Right cardiac atrium (tissue), 5 donors: ENCODE data around the gene ADAM19. TPM values are rescaled to one million over a fixed set of nuclear protein-coding genes. Genes with fewer than 3 reads are reported as not detected.

Experiments used
- ATAC-seq, 2 donors: fragments of 200-7000 bp; cut with Tn5 transposase; one replicate each; pipeline versions ENCODE4 v1.8.0 to v1.9.1; 2020; ENCODE audit warnings: moderate library complexity in 2 of 2, mild to moderate bottlenecking in 1 of 2
- DNase-seq, 3 donors: peaks; one replicate each; pipeline ENCODE4 v3.0.0-alpha.2; 2020
- H3K27ac ChIP-seq: one replicate; pipeline ENCODE4 v1.5.1; 2013; ENCODE audit warnings: mild to moderate bottlenecking, low read length, control low read depth, moderate library complexity
- H3K27me3 ChIP-seq: one replicate; pipeline ENCODE4 v1.6.1; 2013; ENCODE audit not compliant: control insufficient read depth, insufficient read depth
- H3K4me1 ChIP-seq: one replicate; pipeline ENCODE4 v1.6.1; 2013; ENCODE audit warnings: low read length; ENCODE audit not compliant: control insufficient read depth, insufficient read depth
- H3K4me3 ChIP-seq: one replicate; pipeline ENCODE4 v1.5.1; 2013; ENCODE audit warnings: low read length, control low read depth
- H3K9me3 ChIP-seq: one replicate; pipeline ENCODE4 v1.6.1; 2013; ENCODE audit warnings: low read length; ENCODE audit not compliant: control insufficient read depth
- WGBS: extraction: QIAGEN DNeasy Blood & Tissue Kit; methylation state at CpG from one replicate; pipeline ENCODE4 v1.1.7; 2013; 5-methylcytosine and 5-hydroxymethylcytosine counted together
- intact Hi-C, 4 donors: fragments of 100-400 bp; cut with DNase I; formaldehyde crosslinking; loops; one replicate each; pipeline versions ENCODE4 v1.11.0 to v1.14.0; 2022 to 2023
- polyA plus RNA-seq: library from polyadenylated mRNA; stranded (reverse); fragments of 200-250 nt; gene quantifications from one replicate; pipeline ENCODE4 v1.2.3, GENCODE V29; 2013
- total RNA-seq, 4 donors: library from RNA; stranded (reverse); fragmentation: NEBNext Ultra II Directional; extraction: Animal tissue kit (Norgen Biotek cat#: 25700); gene quantifications; one replicate each; pipeline ENCODE4 v1.2.1, GENCODE V29; 2021
- donor health status: healthy with polysubstance abuse.
- donor health status: DM: no; HTN: yes; CAD: no.
- donor health status: DM: no; HTN: no; CAD: no.
- donor health status: DM: no; HTN: yes; CAD: no; lungs with severe emphysema.
- donor health status: DM: yes; HTN: yes; CAD: no.

Gene ADAM19
- total and polyA plus RNA-seq, 5 donors: 10.5 to 60.2 (median 24.0) TPM

DNA sequence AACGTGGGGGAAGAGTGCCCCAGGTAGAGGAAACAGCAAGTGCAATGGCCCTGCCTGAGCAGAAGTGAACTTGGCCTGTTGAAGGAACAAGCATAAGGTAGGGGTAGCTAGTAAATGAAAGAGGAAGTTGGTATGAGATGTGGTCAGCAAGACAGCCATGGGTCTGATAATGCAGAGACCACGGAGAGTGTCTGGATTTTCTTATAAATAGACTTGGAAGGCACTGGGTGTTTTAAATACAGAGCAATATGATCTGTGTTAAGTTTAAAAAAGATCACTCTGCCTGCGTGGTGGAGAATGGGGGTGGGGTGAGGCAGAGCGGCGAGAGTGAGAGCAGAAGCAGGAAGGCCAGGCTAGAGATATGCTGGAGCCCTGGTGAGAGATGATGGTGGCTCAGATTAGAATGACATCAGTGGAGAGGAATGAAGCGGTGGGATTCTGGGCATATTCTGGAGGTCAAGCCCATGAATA is 4.2 kb downstream of the ADAM19 start:
- ATAC-seq: peak; percentile 22 to 38
- no peaks in the 10 kb centered on the region for H3K9me3 ChIP-seq
- no peak overlapping the region for H3K4me3 ChIP-seq
- peaks cover 9% of the 10 kb centered on the region for H3K4me1 ChIP-seq
- intact Hi-C loops: loop anchor here in 2 of 4 donors (10.0 kb wide), 2 partner anchors 47 to 57 kb away; no protein-coding TSS in a partner anchor
- peak overlapping the region; percentile 68 for H3K27ac ChIP-seq
- no peaks in the 10 kb centered on the region for H3K27me3 ChIP-seq
- peak in 2 of 3 donors; percentile 70 to 76 for DNase-seq
- WGBS: 22% methylated on average over 6 of the region's 6 CpGs

DNA sequence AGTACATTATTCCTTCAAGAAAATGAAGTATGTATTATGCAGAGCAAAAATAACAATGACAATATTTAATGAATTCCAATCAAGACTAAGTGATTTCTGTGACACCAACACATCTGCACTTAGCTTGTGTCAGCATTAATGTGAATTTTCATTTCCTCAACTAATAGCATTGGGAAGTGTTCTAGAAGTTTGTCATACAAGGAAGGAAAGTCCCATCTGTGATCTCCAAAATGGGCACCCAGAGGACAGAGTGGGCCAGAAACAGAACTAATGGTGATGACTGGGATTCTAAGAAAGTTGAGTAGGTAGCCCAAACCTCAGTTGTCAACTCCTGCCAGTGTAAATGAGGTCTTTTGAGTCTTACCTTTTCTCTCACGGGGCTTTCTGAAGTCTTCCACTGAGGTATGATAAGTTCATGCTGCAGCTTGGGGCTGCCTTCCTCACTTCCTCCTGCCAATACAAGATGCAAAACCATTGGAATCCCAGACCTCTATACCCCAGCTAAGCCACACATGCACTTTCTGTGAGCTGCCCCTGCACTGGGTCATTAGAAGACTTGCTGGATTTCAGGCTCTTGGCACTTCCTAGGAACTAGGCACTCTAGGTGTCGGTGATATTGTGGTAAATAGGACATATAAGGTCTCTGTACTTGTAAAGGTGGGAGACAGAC is 4.9 kb downstream of the ADAM19 start:
- Histone ChIP-seq H3K4me3 (no peak overlapping the region), H3K4me1 (peaks cover 9% of the 10 kb centered on the region), H3K27ac (peak overlapping the region; percentile 68), H3K9me3 (no peaks in the 10 kb centered on the region), H3K27me3 (no peaks in the 10 kb centered on the region)
- DNase-seq: no peak
- intact Hi-C loops: loop anchor here in 2 of 4 donors (10.0 kb wide), 2 partner anchors 46 to 56 kb away; no protein-coding TSS in a partner anchor
- WGBS: 60% methylated on average over 2 of the region's 2 CpGs
- no peak for ATAC-seq

DNA sequence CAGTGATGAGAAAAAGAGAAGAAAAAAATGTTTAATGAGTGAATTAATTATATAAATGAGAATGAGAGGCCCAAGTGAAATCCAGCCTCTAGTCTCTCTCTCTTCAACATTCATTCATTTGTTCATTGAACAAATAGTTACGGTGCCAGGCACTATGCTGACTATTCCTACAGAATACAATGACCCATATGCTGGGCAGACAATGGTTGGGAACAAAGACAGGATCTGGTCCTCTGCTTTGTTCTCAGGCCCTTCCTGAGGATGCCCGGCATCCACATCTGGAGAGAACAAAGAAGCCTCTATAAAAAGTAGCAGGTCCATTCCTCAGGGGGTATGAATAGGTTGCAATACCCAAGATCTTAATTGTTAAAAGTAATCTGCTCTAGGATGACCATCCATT is 6.9 kb downstream of the ADAM19 start:
- H3K9me3 ChIP-seq: no peaks in the 10 kb centered on the region
- DNase-seq (no peak), ATAC-seq (no peak)
- H3K4me1 ChIP-seq: peaks cover 15% of the 10 kb centered on the region
- whole genome bisulfite sequencing: 52% methylated on average over 2 of the region's 2 CpGs
- intact Hi-C loops: no loop called here
- no peaks in the 10 kb centered on the region for H3K27me3 ChIP-seq
- no peak overlapping the region for H3K27ac ChIP-seq
- H3K4me3 ChIP-seq: no peak overlapping the region

DNA sequence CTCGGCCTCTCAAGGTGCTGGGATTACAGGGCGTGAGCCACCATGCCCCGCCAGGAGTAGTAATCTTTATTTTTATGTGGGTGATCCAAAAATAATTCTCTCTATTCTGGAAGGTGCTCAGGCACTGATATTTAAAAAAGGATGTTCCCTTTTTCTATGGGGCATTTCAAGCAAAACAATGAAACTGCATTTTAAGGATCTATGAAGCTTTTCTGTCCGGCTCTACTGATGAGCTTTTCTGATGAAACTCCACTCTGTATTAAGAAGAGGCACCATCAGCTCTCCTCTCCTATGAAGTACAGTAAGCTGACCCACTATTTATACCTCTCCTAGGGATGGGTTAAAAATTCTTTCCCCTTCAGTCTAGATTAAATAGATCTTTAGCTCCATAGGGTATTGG is 7.4 kb downstream of the ADAM19 start:
- Histone ChIP-seq H3K27me3 (no peaks in the 10 kb centered on the region), H3K9me3 (no peaks in the 10 kb centered on the region), H3K4me1 (peaks cover 18% of the 10 kb centered on the region), H3K27ac (no peak overlapping the region), H3K4me3 (no peak overlapping the region)
- 86% methylated on average over 4 of the region's 4 CpGs for WGBS
- intact Hi-C loops: no loop called here
- DNase-seq (no peak), ATAC-seq (no peak)

DNA sequence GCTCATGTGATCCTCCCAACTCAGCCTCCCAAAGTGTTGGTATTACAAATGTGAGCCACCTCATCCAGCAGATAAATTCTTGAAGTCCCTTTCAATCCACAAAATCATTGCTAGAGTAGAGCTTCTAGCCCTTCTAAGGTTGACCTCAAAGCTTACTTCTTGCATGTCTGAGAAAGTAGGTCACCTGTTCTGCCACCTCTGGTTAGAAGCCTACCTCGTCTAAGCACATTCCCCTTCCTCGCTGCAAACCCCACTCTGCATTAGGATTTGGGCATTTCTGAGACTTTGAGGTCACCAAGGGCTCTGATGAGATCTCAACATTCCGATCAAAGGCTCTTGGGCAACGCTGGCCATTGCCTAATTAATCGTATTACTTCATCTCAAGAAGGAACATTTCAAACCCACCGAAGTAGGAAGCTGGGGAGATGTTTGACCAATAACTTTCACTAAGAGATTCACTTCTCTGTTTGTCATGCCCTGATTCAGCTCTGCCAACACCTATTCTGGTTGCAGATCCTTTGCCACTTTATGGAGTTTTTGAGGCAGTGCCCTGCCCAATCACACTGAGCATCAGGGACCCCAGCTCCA is 8.6 kb downstream of the ADAM19 start:
- Histone ChIP-seq H3K4me3 (no peak overlapping the region), H3K27me3 (no peaks in the 10 kb centered on the region), H3K4me1 (peaks cover 26% of the 10 kb centered on the region), H3K27ac (no peak overlapping the region), H3K9me3 (no peaks in the 10 kb centered on the region)
- DNase-seq (no peak), ATAC-seq (no peak)
- 77% methylated on average over 6 of the region's 6 CpGs for WGBS
- intact Hi-C loops: no loop called here

DNA sequence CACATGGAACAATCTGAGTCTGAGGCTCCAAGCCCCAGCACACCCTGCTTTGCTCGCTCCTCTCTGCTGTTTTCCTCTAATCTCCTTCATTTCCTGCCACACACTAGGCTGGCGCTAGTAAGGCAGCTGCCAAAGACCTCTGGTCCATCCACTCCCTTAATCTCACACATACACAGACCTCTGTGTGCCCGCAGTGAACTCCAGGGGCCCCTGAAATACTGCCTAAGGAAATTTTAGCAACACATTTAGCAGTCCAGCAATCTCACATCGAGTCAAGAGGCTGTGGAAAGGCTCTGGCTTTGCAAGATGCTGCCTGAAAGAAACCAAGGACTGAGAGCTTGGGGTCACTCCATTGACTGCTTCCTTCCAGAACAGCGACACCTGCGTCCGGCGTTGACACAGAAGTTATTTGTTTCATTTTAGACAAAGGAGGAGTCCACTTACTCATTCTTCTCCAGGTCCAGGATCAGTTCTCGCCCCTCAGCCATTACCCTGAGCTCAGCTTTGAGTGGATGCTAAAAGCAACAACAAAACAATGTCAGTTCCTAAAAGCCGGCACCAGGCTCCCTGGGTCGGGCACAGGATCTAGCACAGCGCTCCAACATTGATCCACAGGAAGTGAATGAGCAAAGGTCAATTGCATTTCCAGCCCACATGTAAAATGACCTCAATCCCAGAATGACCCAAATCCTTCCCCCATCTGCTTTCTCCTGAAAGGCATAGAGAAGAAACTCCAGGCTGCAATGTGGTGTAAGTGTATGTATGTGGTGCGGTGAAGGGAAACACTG is 11.5 kb downstream of the ADAM19 start:
- H3K27ac ChIP-seq: peak overlapping the region; percentile 93
- no peak overlapping the region for H3K4me3 ChIP-seq
- 24% methylated on average over 13 of the region's 13 CpGs for WGBS
- ATAC-seq (peak; percentile 57 to 62), DNase-seq (peak; percentile 42 to 70 (median 69))
- peaks cover 23% of the 10 kb centered on the region for H3K4me1 ChIP-seq
- no peaks in the 10 kb centered on the region for H3K27me3 ChIP-seq
- H3K9me3 ChIP-seq: no peaks in the 10 kb centered on the region
- intact Hi-C loops: loop anchor here in 2 of 4 donors (2.0 to 5.0 kb wide), 2 partner anchors 42 to 51 kb away; no protein-coding TSS in a partner anchor

DNA sequence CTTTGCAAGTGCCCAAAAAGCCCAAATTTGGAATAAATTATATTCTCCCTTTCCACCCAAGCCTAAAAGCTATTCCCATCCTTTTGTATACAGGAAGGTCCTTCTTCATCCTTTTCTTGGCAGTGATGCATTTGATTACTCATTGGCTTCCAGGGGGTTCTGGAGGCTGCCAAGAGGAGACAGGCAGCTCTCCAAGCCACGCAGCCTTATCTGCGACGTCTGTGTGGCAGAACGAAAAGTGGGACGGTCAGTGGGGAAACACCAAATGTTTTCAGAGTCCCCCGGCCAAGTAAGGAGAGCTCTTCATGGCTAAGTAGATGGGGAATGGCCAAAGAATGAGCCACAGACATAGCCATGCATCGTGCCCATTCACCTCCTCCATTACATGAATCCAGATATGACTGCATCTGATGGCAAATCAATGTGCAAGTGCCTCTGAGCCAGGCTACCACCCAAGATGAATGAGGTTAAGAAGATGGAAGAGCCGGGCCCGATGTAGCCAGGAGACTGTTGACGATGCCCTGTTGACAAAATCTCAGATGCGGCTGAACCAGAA is 12.1 kb downstream of the ADAM19 start:
- peak; percentile 67 to 79 for ATAC-seq
- peaks cover 23% of the 10 kb centered on the region for H3K4me1 ChIP-seq
- intact Hi-C loops: loop anchor here in 2 of 4 donors (2.0 to 5.0 kb wide), 2 partner anchors 41 to 51 kb away; no protein-coding TSS in a partner anchor
- peak; percentile 78 to 84 (median 80) for DNase-seq
- no peak overlapping the region for H3K4me3 ChIP-seq
- H3K27ac ChIP-seq: peak overlapping the region; percentile 93
- WGBS: 17% methylated on average over 11 of the region's 11 CpGs
- no peaks in the 10 kb centered on the region for H3K9me3 ChIP-seq
- no peaks in the 10 kb centered on the region for H3K27me3 ChIP-seq

DNA sequence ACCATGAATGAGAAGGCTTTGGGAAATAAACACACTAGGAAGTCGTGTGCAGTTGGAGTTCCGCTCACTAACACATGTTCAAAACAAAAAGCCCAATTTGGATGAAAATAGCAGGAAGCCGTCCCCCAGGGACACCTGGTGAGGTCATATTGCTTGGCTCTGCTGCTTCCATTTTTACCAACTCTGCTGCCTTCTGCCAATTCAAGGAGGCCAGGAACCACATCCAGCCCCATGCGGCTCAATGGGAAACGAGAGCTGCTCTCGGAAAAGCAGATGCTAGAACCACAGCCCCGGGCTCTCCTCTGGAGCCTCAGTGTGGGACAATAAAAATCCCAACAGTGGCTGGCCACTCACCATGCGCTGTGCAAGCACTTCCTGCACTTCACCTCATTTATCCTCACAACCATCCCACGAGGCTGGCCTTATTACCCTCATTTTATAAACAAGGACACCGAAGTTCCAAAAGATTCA is 13.4 kb downstream of the ADAM19 start:
- DNase-seq (peak; percentile 77 to 88 (median 83)), ATAC-seq (peak; percentile 23 to 60)
- no peaks in the 10 kb centered on the region for H3K9me3 ChIP-seq
- no peaks in the 10 kb centered on the region for H3K27me3 ChIP-seq
- H3K4me1 ChIP-seq: peaks cover 23% of the 10 kb centered on the region
- no peak overlapping the region for H3K4me3 ChIP-seq
- peak overlapping the region; percentile 89 for H3K27ac ChIP-seq
- intact Hi-C loops: loop anchor here in 2 of 4 donors (2.0 to 5.0 kb wide), 2 partner anchors 40 to 49 kb away; no protein-coding TSS in a partner anchor
- WGBS: 30% methylated on average over 10 of the region's 10 CpGs

DNA sequence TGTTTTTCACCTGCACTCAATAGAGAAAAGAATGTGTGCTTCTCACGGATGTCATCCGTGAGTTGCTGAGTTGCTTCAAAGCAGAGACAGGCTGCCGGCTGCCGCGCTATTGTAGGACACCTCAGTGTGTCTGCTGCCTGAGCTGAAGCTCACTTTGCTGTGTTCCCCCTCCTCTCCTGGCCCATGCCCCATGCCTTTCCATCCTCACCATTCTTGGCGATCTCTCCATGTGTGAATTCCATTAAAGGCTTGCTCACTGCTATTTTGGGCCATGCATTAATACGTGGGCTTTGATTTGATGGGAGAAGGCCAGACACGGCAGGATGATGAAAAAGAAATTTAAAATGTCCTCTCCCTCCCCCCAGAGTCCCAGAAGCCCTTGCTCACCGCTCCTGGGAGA is 14.5 kb downstream of the ADAM19 start:
- ATAC-seq (peak; percentile 53 to 64), DNase-seq (peak; percentile 44 to 71 (median 68))
- intact Hi-C loops: loop anchor here in 1 of 4 donors (5.0 kb wide), 1 partner anchor 39 kb away; no protein-coding TSS in a partner anchor
- H3K27me3 ChIP-seq: no peaks in the 10 kb centered on the region
- 37% methylated on average over 9 of the region's 9 CpGs for WGBS
- no peaks in the 10 kb centered on the region for H3K9me3 ChIP-seq
- no peak overlapping the region for H3K4me3 ChIP-seq
- peaks cover 23% of the 10 kb centered on the region for H3K4me1 ChIP-seq
- H3K27ac ChIP-seq: peak overlapping the region; percentile 89

DNA sequence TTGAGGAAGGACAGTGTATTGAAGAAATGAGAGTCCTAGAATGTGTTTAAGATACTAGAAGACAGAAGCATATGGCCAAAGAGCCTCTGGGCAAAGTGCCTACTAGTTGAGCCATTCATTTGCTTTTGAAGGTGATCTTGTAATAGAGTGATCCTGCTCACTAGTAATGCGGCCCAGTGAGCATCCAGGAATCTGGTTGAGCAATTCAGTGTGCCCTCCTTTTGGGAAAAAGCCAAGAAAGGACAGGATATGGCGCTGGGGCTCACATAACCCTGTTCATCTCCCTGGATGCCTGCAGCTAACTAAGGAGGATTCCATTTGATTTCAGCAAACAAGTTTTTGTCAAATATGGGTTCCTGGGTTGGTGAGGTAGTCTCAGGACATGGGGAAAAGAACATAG is 16.3 kb downstream of the ADAM19 start:
- H3K4me3 ChIP-seq: no peak overlapping the region
- 61% methylated on average over 2 of the region's 2 CpGs for WGBS
- peaks cover 27% of the 10 kb centered on the region for H3K4me1 ChIP-seq
- H3K27me3 ChIP-seq: no peaks in the 10 kb centered on the region
- DNase-seq (no peak), ATAC-seq (no peak)
- peak overlapping the region; percentile 39 for H3K27ac ChIP-seq
- intact Hi-C loops: no loop called here
- no peaks in the 10 kb centered on the region for H3K9me3 ChIP-seq
